HepG2 (cell line): ENCODE measurements around the gene S100P. TPM values are rescaled to one million over a fixed set of nuclear protein-coding genes. Genes with fewer than 3 reads are reported as not detected.

Experiments
- CSRNP1 ChIP-seq: sonication (generic); formaldehyde crosslinking; IDR thresholded peaks from 2 replicates; pipeline ENCODE4 v1.8.1; 2023; ENCODE audit warnings: mild to moderate bottlenecking, missing genetic modification reagents
- CTCF ChIP-seq: sonication (generic); formaldehyde crosslinking; IDR thresholded peaks from 2 replicates; pipeline ENCODE4 v1.5.0; 2020; ENCODE audit warnings: mild to moderate bottlenecking, missing genetic modification reagents, moderate library complexity
- FOXO4 ChIP-seq: sonication (generic); formaldehyde crosslinking; conservative IDR thresholded peaks from 2 replicates; pipeline ENCODE4 v1.8.1; 2023; ENCODE audit warnings: missing genetic modification reagents
- HDAC2 ChIP-seq: sonication (generic); formaldehyde crosslinking; IDR thresholded peaks from 2 replicates; pipeline ENCODE4 v1.4.0; 2020; ENCODE audit warnings: missing genetic modification reagents
- HNF4A ChIP-seq: sonication (generic); formaldehyde crosslinking; IDR thresholded peaks from 2 replicates; pipeline ENCODE4 v1.4.0; 2020; ENCODE audit warnings: missing genetic modification reagents
- IRF2 ChIP-seq: IDR thresholded peaks from 2 replicates; pipeline ENCODE4 v1.6.1; 2018; ENCODE audit warnings: missing genetic modification reagents, missing compliant biosample characterization
- NR1H2 ChIP-seq: sonication (generic); formaldehyde crosslinking; IDR thresholded peaks from 2 replicates; pipeline ENCODE4 v1.8.1; 2022; ENCODE audit warnings: low read depth, missing genetic modification reagents, borderline replicate concordance
- POLR2A ChIP-seq, 2 experiments: IDR thresholded peaks; 2 replicates each; pipeline ENCODE4 v1.6.1; 2011; ENCODE audit warnings: low read depth in 2 of 2, low read length in 2 of 2, mild to moderate bottlenecking in 1 of 2, moderate library complexity in 1 of 2; ENCODE audit not compliant: insufficient read depth in 1 of 2
- PPARG ChIP-seq: conservative IDR thresholded peaks from 2 replicates; pipeline ENCODE4 v1.6.1; 2016; ENCODE audit warnings: missing biosample characterization, missing genetic modification reagents
- PRMT3 ChIP-seq: sonication (generic); formaldehyde crosslinking; IDR thresholded peaks from 2 replicates; pipeline ENCODE4 v1.8.1; 2022; ENCODE audit warnings: low read depth, mild to moderate bottlenecking, moderate library complexity, missing genetic modification reagents, borderline replicate concordance
- SMC3 ChIP-seq: IDR thresholded peaks from 2 replicates; pipeline ENCODE4 v1.6.1; 2011; ENCODE audit warnings: low read length, improper control_type of control experiment
- TBX2 ChIP-seq: sonication (generic); formaldehyde crosslinking; IDR thresholded peaks from 2 replicates; pipeline ENCODE4 v1.5.0; 2020; ENCODE audit warnings: missing genetic modification reagents, mild to moderate bottlenecking, borderline replicate concordance
- TERF1 ChIP-seq: sonication (generic); formaldehyde crosslinking; IDR thresholded peaks from 2 replicates; pipeline ENCODE4 v1.8.0; 2022; ENCODE audit warnings: mild to moderate bottlenecking, missing genetic modification reagents, moderate library complexity
- THAP9 ChIP-seq: sonication (generic); formaldehyde crosslinking; IDR thresholded peaks from 2 replicates; pipeline ENCODE4; 2020; ENCODE audit warnings: missing genetic modification reagents, mild to moderate bottlenecking, borderline replicate concordance
- ZBTB20 ChIP-seq: sonication (generic); formaldehyde crosslinking; IDR thresholded peaks from 2 replicates; pipeline ENCODE4 v1.8.1; 2023; ENCODE audit warnings: missing genetic modification reagents, low read depth, mild to moderate bottlenecking, borderline replicate concordance
- ZC3H4 ChIP-seq: sonication (generic); formaldehyde crosslinking; IDR thresholded peaks from 2 replicates; pipeline ENCODE4 v1.4.0; 2020; ENCODE audit warnings: missing genetic modification reagents, borderline replicate concordance
- ZFAT ChIP-seq: sonication (generic); formaldehyde crosslinking; conservative IDR thresholded peaks from 2 replicates; pipeline ENCODE4 v1.8.1; 2023; ENCODE audit warnings: missing genetic modification reagents, inconsistent platforms
- ZNF383 ChIP-seq: sonication (generic); formaldehyde crosslinking; IDR thresholded peaks from 2 replicates; pipeline ENCODE4 v1.4.0; 2020; ENCODE audit warnings: missing genetic modification reagents, mild to moderate bottlenecking, borderline replicate concordance
- ZNF552 ChIP-seq: sonication (generic); formaldehyde crosslinking; IDR thresholded peaks from 2 replicates; pipeline ENCODE4 v1.9.0; 2022; ENCODE audit warnings: missing genetic modification reagents, mild to moderate bottlenecking, borderline replicate concordance
- ZNF619 ChIP-seq: sonication (generic); formaldehyde crosslinking; IDR thresholded peaks from 2 replicates; pipeline ENCODE4 v1.4.0; 2020; ENCODE audit warnings: mild to moderate bottlenecking, missing genetic modification reagents
- ZSCAN30 ChIP-seq: sonication (generic); formaldehyde crosslinking; IDR thresholded peaks from 2 replicates; pipeline ENCODE4 v1.5.0; 2020; ENCODE audit warnings: mild to moderate bottlenecking, missing genetic modification reagents
- polyA plus RNA-seq, 8 experiments: library from polyadenylated mRNA; depleted of rRNA in 3 of 8; stranded (reverse) in 7 of 8; unstranded in 1 of 8; fragments of >200 nt; fragmentation: Illumina TruSeq in 4 of 8; extraction: Trizol in 4 of 8; gene quantifications; 2 replicates each; pipeline versions ENCODE4 v1.2.1 to v1.2.3, GENCODE V29; 2011 to 2016; ENCODE audit warnings: low read depth in 4 of 8, missing spikeins in 1 of 8, mixed read lengths in 1 of 8; ENCODE audit not compliant: insufficient read depth in 1 of 8
- total RNA-seq, 5 experiments: library from RNA; depleted of rRNA; stranded (reverse); fragments of >200 nt; fragmentation: Illumina TruSeq; extraction: Trizol; gene quantifications; 2 replicates each; pipeline ENCODE4 v1.2.3, GENCODE V29; 2016; ENCODE audit warnings: low read depth in 1 of 5

The S100P gene
- total and polyA plus RNA-seq, 2 of the 13 experiments (the other 11 are each of a cell fraction or from before 2014, with no cell fraction given), result 278 to 1,649 TPM

- TF ChIP-seq THAP9 (CRISPR knock-in tag) (no peak), SMC3 (peak; percentile 50; the same call in 1 of the 2 replicates), TERF1 (CRISPR knock-in tag) (no peak; the same call in 1 of the 2 replicates), ZSCAN30 (CRISPR knock-in tag) (no peak), CTCF (CRISPR knock-in tag) (peak; percentile 76), FOXO4 (CRISPR knock-in tag) (0 out of 2 replicates have a peak, but pooled peaks have one; percentile 88), ZNF552 (CRISPR knock-in tag) (0 out of 2 replicates have a peak, but pooled peaks have one; percentile 23), IRF2 (no peak), PPARG (no peak), TBX2 (CRISPR knock-in tag) (peak; percentile 21; the same call in 1 of the 2 replicates), HDAC2 (CRISPR knock-in tag) (no peak), ZBTB20 (CRISPR knock-in tag) (no peak), ZNF619 (CRISPR knock-in tag) (peak; percentile 33; the same call in 1 of the 2 replicates), PRMT3 (CRISPR knock-in tag) (0 out of 2 replicates have a peak, but pooled peaks have one; percentile 9), POLR2A (IDR thresholded peaks at IDR 0.05; ENCODE audit: insufficient read depth in 1 of 2, low read depth in 2 of 2, low read length in 2 of 2) (peak in 1 of 2 experiments; percentile 42; a peak in 2 of 4 replicates), HNF4A (CRISPR knock-in tag) (no peak), ZC3H4 (CRISPR knock-in tag) (no peak), ZNF383 (CRISPR knock-in tag) (no peak), ZFAT (CRISPR knock-in tag) (no peak), CSRNP1 (CRISPR knock-in tag) (no peak), NR1H2 (CRISPR knock-in tag) (no peak)
These were observed 19.1 kb upstream of the S100P start (continued) for GRCh38 chr4:6674500-6675149.
